ENCODE data around the gene LRCH1. TPM values are rescaled to one million over a fixed set of nuclear protein-coding genes. Genes with fewer than 3 reads are reported as not detected.

LRCH1 gene
- total RNA-seq, 1 donor from 2014 or later: 2.9 TPM

GRCh38 chr13:46546084-46546768 is 6.7 kb upstream of the LRCH1 start:
- no peaks in the 10 kb centered on the region for H3K9me3 Mint-ChIP-seq
- H3K36me3 Mint-ChIP-seq: no peaks in the 10 kb centered on the region
- H3K27me3 Mint-ChIP-seq (ENCODE audit: insufficient read depth, low read depth): peaks cover 4% of the 10 kb centered on the region
- H3K4me1 Mint-ChIP-seq: no peaks in the 10 kb centered on the region
- Histone ChIP-seq H3K9me3 (ENCODE audit: low read depth) (no peaks in the 10 kb centered on the region), H2AFZ (replicated peaks) (no peak overlapping the region), H3K4me2 (no peak overlapping the region), H3K36me3 (no peaks in the 10 kb centered on the region), H3F3A (ENCODE audit: low read depth) (no peaks in the 10 kb centered on the region), H3K27ac (no peak overlapping the region), H3K4me1 (no peaks in the 10 kb centered on the region), H3K79me2 (ENCODE audit: low read depth) (no peaks in the 10 kb centered on the region), H3K4me3 (no peak overlapping the region), H3K9ac (no peak overlapping the region), H4K20me1 (ENCODE audit: low read depth) (no peaks in the 10 kb centered on the region), H3K27me3 (peaks cover 2% of the 10 kb centered on the region)
- no peak overlapping the region for H3K4me3 Mint-ChIP-seq
- TF ChIP-seq CTCF (IDR thresholded peaks at IDR 0.05) (no peak), EZH2phosphoT487 (IDR thresholded peaks at IDR 0.05) (no peak), EZH2 (IDR thresholded peaks at IDR 0.05) (no peak)
- H3K27ac Mint-ChIP-seq: no peak overlapping the region
- no peak for DNase-seq (ENCODE audit: low spot score)

- Histone ChIP-seq H3F3A (ENCODE audit: low read depth) (peaks cover 9% of the 10 kb centered on the region), H2AFZ (replicated peaks) (no peak overlapping the region), H3K27me3 (peaks cover 44% of the 10 kb centered on the region), H3K4me2 (no peak overlapping the region), H3K9ac (no peak overlapping the region), H4K20me1 (ENCODE audit: low read depth) (no peaks in the 10 kb centered on the region), H3K79me2 (ENCODE audit: low read depth) (no peaks in the 10 kb centered on the region), H3K4me3 (no peak overlapping the region), H3K27ac (no peak overlapping the region), H3K36me3 (no peaks in the 10 kb centered on the region), H3K4me1 (no peaks in the 10 kb centered on the region), H3K9me3 (ENCODE audit: low read depth) (no peaks in the 10 kb centered on the region)
- Mint-ChIP-seq H3K27ac (no peak overlapping the region), H3K4me1 (peaks cover 25% of the 10 kb centered on the region), H3K4me3 (no peak overlapping the region), H3K27me3 (ENCODE audit: insufficient read depth, low read depth) (peaks cover 17% of the 10 kb centered on the region), H3K36me3 (no peaks in the 10 kb centered on the region), H3K9me3 (no peaks in the 10 kb centered on the region)
- TF ChIP-seq CTCF (IDR thresholded peaks at IDR 0.05): no peak
- no peak for DNase-seq (ENCODE audit: low spot score)
Measured at GRCh38 chr13:46550822-46551221, 2.1 kb upstream of the LRCH1 start.

- H3K4me3 ChIP-seq: peak overlapping the region; percentile 77
- H3K9me3 ChIP-seq (ENCODE audit: low read depth): no peaks in the 10 kb centered on the region
- TF ChIP-seq EZH2phosphoT487 (IDR thresholded peaks at IDR 0.05): no peak
- peak; percentile 90 for TF ChIP-seq CTCF (IDR thresholded peaks at IDR 0.05)
Measured at GRCh38 chr13:46551410-46552302, 1.3 kb upstream of the LRCH1 start.

More at GRCh38 chr13:46551410-46552302, 1.3 kb upstream of the LRCH1 start:
- Histone ChIP-seq H3K36me3 (no peaks in the 10 kb centered on the region), H3K27ac (no peak overlapping the region), H3K27me3 (peaks cover 45% of the 10 kb centered on the region), H4K20me1 (ENCODE audit: low read depth) (no peaks in the 10 kb centered on the region), H3K9ac (no peak overlapping the region), H3K4me2 (peak overlapping the region; percentile 94), H2AFZ (replicated peaks) (no peak overlapping the region), H3K79me2 (ENCODE audit: low read depth) (no peaks in the 10 kb centered on the region), H3K4me1 (no peaks in the 10 kb centered on the region), H3F3A (ENCODE audit: low read depth) (peaks cover 9% of the 10 kb centered on the region)
- H3K36me3 Mint-ChIP-seq: no peaks in the 10 kb centered on the region
- DNase-seq (ENCODE audit: low spot score): peak; percentile 85
- no peaks in the 10 kb centered on the region for H3K9me3 Mint-ChIP-seq
- peaks cover 15% of the 10 kb centered on the region for H3K27me3 Mint-ChIP-seq (ENCODE audit: insufficient read depth, low read depth)
- H3K4me3 Mint-ChIP-seq: peak overlapping the region; percentile 94
- peaks cover 25% of the 10 kb centered on the region for H3K4me1 Mint-ChIP-seq
- no peak overlapping the region for H3K27ac Mint-ChIP-seq
